ENCODE data around the gene ABCC10. TPM values are rescaled to one million over a fixed set of nuclear protein-coding genes. Genes with fewer than 3 reads are reported as not detected.

ABCC10 gene
- total RNA-seq, 1 experiment from 2014 or later = 31.8 TPM

DNA sequence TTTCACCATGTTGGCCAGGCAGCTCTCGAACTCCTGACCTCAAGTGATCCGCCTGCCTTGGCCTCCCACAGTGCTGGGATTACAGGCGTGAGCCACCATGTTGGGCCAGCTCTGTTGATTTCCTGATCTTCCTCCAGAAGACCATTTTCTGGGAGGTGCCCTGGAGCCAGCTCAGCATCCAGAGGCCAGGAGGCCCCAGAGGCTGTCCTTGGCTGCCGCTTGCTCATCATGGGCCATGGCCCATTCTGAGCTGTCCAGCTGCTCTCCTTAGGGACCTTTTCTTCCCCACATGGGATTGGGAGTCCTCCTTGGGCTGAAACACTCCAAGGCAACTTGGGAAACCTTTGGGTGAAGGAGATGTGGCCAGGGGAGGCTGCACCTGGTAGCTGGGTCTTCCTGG lies 67.4 kb downstream of the ABCC10 start:
- Histone ChIP-seq H2BK5ac (ENCODE audit: insufficient read length, low read length) (no peak overlapping the region), H3K23me2 (ENCODE audit: insufficient read length, low read depth, low read length, poor library complexity, severe bottlenecking) (no peaks in the 10 kb centered on the region), H4K5ac (ENCODE audit: insufficient read length, low read depth, low read length) (no peak overlapping the region), H2AK5ac (ENCODE audit: insufficient read length, low read length) (no peak overlapping the region), H3K4me1 (ENCODE audit: insufficient read depth, low read length) (peaks cover 6% of the 10 kb centered on the region; the same call in 1 of the 2 replicates), H4K8ac (replicated peaks; ENCODE audit: insufficient read length, low read depth, low read length) (no peak overlapping the region), H3K9me3 (ENCODE audit: control insufficient read depth, low read depth, low read length) (no peaks in the 10 kb centered on the region), H3K14ac (ENCODE audit: insufficient read depth, low read length) (no peak overlapping the region), H3K56ac (ENCODE audit: insufficient read length, low read depth, low read length) (no peak overlapping the region), H2BK15ac (ENCODE audit: low read depth, low read length) (no peak overlapping the region), H4K20me1 (ENCODE audit: control insufficient read depth, insufficient read depth, insufficient read length) (peaks cover 2% of the 10 kb centered on the region), H3K23ac (ENCODE audit: insufficient read length, low read depth, low read length) (no peak overlapping the region), H3K9ac (ENCODE audit: extremely low read depth, insufficient read length, low read length) (no peak overlapping the region), H2BK120ac (ENCODE audit: low read depth, low read length, poor library complexity, severe bottlenecking) (no peak overlapping the region), H3K18ac (ENCODE audit: insufficient read length, low read depth, low read length) (no peak overlapping the region), H3K27ac (ENCODE audit: insufficient read length, low read depth, low read length) (no peak overlapping the region), H3K4me2 (ENCODE audit: insufficient read depth, insufficient read length, low read length) (no peak overlapping the region), H3T11ph (ENCODE audit: low read length) (no peak overlapping the region), H4K91ac (ENCODE audit: insufficient read length, low read depth, low read length) (no peak overlapping the region), H3K79me2 (ENCODE audit: insufficient read depth, low read length) (no peaks in the 10 kb centered on the region; the same call in 1 of the 2 replicates), H3K4ac (ENCODE audit: low read depth, low read length) (no peak overlapping the region), H2BK12ac (ENCODE audit: insufficient read length, low read depth, low read length) (no peak overlapping the region), H2AFZ (ENCODE audit: low read length) (no peak overlapping the region), H3K79me1 (ENCODE audit: insufficient read depth, low read depth, low read length, poor library complexity, severe bottlenecking) (peaks cover 5% of the 10 kb centered on the region), H2BK20ac (ENCODE audit: low read depth, low read length, poor library complexity, severe bottlenecking) (no peak overlapping the region), H3K27me3 (ENCODE audit: insufficient read depth, low read length) (no peaks in the 10 kb centered on the region)
- H3K4me3 Mint-ChIP-seq = no peak overlapping the region
- WGBS (ENCODE audit: extremely low coverage, insufficient read length, low lambda C conversion rate) = no CpG with 5 or more reads among the region's 4 CpGs
- peaks cover 30% of the 10 kb centered on the region in 2 experiments for H3K4me1 Mint-ChIP-seq
- TF ChIP-seq, protein P1, sequence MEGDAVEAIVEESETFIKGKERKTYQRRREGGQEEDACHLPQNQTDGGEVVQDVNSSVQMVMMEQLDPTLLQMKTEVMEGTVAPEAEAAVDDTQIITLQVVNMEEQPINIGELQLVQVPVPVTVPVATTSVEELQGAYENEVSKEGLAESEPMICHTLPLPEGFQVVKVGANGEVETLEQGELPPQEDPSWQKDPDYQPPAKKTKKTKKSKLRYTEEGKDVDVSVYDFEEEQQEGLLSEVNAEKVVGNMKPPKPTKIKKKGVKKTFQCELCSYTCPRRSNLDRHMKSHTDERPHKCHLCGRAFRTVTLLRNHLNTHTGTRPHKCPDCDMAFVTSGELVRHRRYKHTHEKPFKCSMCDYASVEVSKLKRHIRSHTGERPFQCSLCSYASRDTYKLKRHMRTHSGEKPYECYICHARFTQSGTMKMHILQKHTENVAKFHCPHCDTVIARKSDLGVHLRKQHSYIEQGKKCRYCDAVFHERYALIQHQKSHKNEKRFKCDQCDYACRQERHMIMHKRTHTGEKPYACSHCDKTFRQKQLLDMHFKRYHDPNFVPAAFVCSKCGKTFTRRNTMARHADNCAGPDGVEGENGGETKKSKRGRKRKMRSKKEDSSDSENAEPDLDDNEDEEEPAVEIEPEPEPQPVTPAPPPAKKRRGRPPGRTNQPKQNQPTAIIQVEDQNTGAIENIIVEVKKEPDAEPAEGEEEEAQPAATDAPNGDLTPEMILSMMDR (conservative IDR thresholded peaks at IDR 0.05) = no peak
- peaks cover 5 to 22% (median 20%) of the 10 kb centered on the region in 3 experiments; a peak in 6 of 7 replicates for H3K36me3 Mint-ChIP-seq (ENCODE audit: insufficient read depth in 1 of 3, low read depth in 3 of 3)
- H3K9me3 Mint-ChIP-seq = no peaks in the 10 kb centered on the region
- H3K27ac Mint-ChIP-seq = no peak overlapping the region
- DNase-seq = no peak
- H3K27me3 Mint-ChIP-seq (ENCODE audit: low read depth) = no peaks in the 10 kb centered on the region
